HCT116 (cell line): ENCODE results near the gene MYO5C. TPM values are rescaled to one million over a fixed set of nuclear protein-coding genes. Genes with fewer than 3 reads are reported as not detected.

Source experiments
- ATAC-seq: fragments of 200-7000 bp; cut with Tn5 transposase; 2 replicates; pipeline ENCODE4 v1.9.1; 2020; ENCODE audit warnings: mild to moderate bottlenecking, moderate library complexity
- BruUV-seq: library from RNA; stranded (reverse); fragments of 400-500 nt; replicated peaks from 2 replicates; lab custom pipeline; 2021; lab: Mats Ljungman, UMichigan
- CTCF ChIA-PET: fragments of 300-600 bp; sonication (Branson Sonifier 250); formaldehyde crosslinking; loops from one replicate; lab custom pipeline; 2021; ENCODE audit warnings: antibody characterized with exemption; lab: Charles Lee
- POLR2A ChIA-PET: fragments of 300-600, 350-600 bp; sonication (Branson Sonifier 250); formaldehyde crosslinking; loops from one replicate; lab custom pipeline; 2021; ENCODE audit warnings: antibody characterized with exemption; lab: Charles Lee
- RAD21 ChIA-PET, 2 experiments: fragments of 300-600 bp; sonication (Branson Sonifier 250); formaldehyde crosslinking; loops; one replicate each; lab custom pipeline; 2023; ENCODE audit warnings: low total read pairs in 2 of 2; ENCODE audit not compliant: uncharacterized antibody in 2 of 2, unreplicated experiment in 2 of 2, low non-redundant PET in 1 of 2; lab: Charles Lee
- DNase-seq: peaks from one replicate; pipeline ENCODE4 v3.0.0-alpha.2; 2010; ENCODE audit warnings: low read depth, low spot score
- H2AFZ ChIP-seq: fragments of 200-600 bp; shearing (Covaris generic), sonication (generic); 2 replicates; pipeline ENCODE4 v1.6.1; 2017; ENCODE audit warnings: low read depth, mixed run types, mixed read lengths, antibody characterized with exemption, low read length; ENCODE audit not compliant: poor library complexity, severe bottlenecking
- H3K27ac ChIP-seq: 2 replicates; pipeline ENCODE4 v1.5.1; 2012; ENCODE audit warnings: low read depth, low read length
- H3K27me3 ChIP-seq: fragments of 200-600 bp; sonication (generic); 2 replicates; pipeline ENCODE4 v1.6.1; 2016; ENCODE audit warnings: mixed run types, low read length, mixed read lengths; ENCODE audit not compliant: insufficient read depth
- H3K36me3 ChIP-seq, 2 experiments: fragments of 200-500 bp in 1 of 2; fragments of 200-600 bp in 1 of 2; sonication (Bioruptor generic) in 1 of 2; sonication (generic) in 1 of 2; 2 replicates each; pipeline versions ENCODE4 v1.5.1 to v1.6.1; 2014 to 2016; ENCODE audit warnings: low read length in 2 of 2, inconsistent platforms in 1 of 2, mixed read lengths in 1 of 2, mixed run types in 1 of 2; ENCODE audit not compliant: insufficient read depth in 2 of 2, control insufficient read depth in 1 of 2
- H3K4me1 ChIP-seq, 2 experiments: fragments of 200-600 bp in 1 of 2; sonication (generic) in 1 of 2; 2 replicates each; pipeline versions ENCODE4 v1.5.1 to v1.6.1; 2012 to 2017; ENCODE audit warnings: low read length in 2 of 2, inconsistent platforms in 1 of 2, mild to moderate bottlenecking in 1 of 2, mixed read lengths in 1 of 2, mixed run types in 1 of 2, moderate library complexity in 1 of 2; ENCODE audit not compliant: insufficient read depth in 2 of 2, control insufficient read depth in 1 of 2
- H3K4me2 ChIP-seq: fragments of 200-600 bp; sonication (generic); 2 replicates; pipeline ENCODE4 v1.6.1; 2017; ENCODE audit warnings: mixed run types, low read length, mixed read lengths
- H3K4me3 ChIP-seq, 2 experiments: fragments of 200-600 bp in 1 of 2; sonication (generic) in 1 of 2; replicated peaks in 1 of 2; 2 replicates each; pipeline ENCODE4 v1.5.1; 2011 to 2016; ENCODE audit warnings: low read length in 2 of 2, control low read depth in 1 of 2, low read depth in 1 of 2, mild to moderate bottlenecking in 1 of 2, mixed read lengths in 1 of 2, mixed run types in 1 of 2
- H3K79me2 ChIP-seq: fragments of 200-600 bp; sonication (generic); 2 replicates; pipeline ENCODE4 v1.6.1; 2017; ENCODE audit warnings: mild to moderate bottlenecking, mixed run types, low read length, moderate library complexity, mixed read lengths; ENCODE audit not compliant: insufficient read depth
- H3K9ac ChIP-seq: fragments of 200-600 bp; sonication (generic); 2 replicates; pipeline ENCODE4 v1.6.1; 2016; ENCODE audit warnings: low read length, mixed read lengths
- H3K9me2 ChIP-seq: fragments of 200-600 bp; sonication (generic), shearing (Covaris generic); 2 replicates; pipeline ENCODE4 v1.6.1; 2017; ENCODE audit warnings: mixed run types, mild to moderate bottlenecking, moderate library complexity; ENCODE audit not compliant: insufficient read depth
- H3K9me3 ChIP-seq, 2 experiments: fragments of 200-500 bp in 1 of 2; fragments of 200-600 bp in 1 of 2; sonication (Bioruptor generic) in 1 of 2; sonication (generic) in 1 of 2; 2 replicates each; pipeline ENCODE4 v1.6.1; 2014 to 2017; ENCODE audit warnings: low read length in 2 of 2, mixed read lengths in 2 of 2, inconsistent platforms in 1 of 2, low read depth in 1 of 2, mild to moderate bottlenecking in 1 of 2, mixed run types in 1 of 2, moderate library complexity in 1 of 2; ENCODE audit not compliant: control insufficient read depth in 1 of 2, insufficient read depth in 1 of 2
- H4K20me1 ChIP-seq: fragments of 200-600 bp; sonication (generic), shearing (Covaris generic); 2 replicates; pipeline ENCODE4 v1.6.1; 2017; ENCODE audit warnings: mixed run types, mild to moderate bottlenecking, moderate library complexity; ENCODE audit not compliant: insufficient read depth
- ATF3 ChIP-seq: IDR thresholded peaks from 2 replicates; pipeline ENCODE4 v1.6.1; 2012
- CEBPB ChIP-seq: IDR thresholded peaks from 2 replicates; pipeline ENCODE4 v1.6.1; 2012; ENCODE audit warnings: low read depth
- EGR1 ChIP-seq: IDR thresholded peaks from 2 replicates; pipeline ENCODE4 v1.6.1; 2012; ENCODE audit warnings: low read depth
- ELF1 ChIP-seq: IDR thresholded peaks from 2 replicates; pipeline ENCODE4 v1.6.1; 2012; ENCODE audit warnings: low read depth, borderline replicate concordance
- EZH2 ChIP-seq: fragments of 200-600 bp; sonication (generic); IDR thresholded peaks from 2 replicates; pipeline ENCODE4 v1.6.1; 2017; ENCODE audit warnings: antibody characterized with exemption, mixed run types
- EZH2phosphoT487 ChIP-seq: fragments of 200-600 bp; IDR thresholded peaks from 2 replicates; pipeline ENCODE4 v1.6.1; 2018; ENCODE audit warnings: antibody characterized with exemption, borderline replicate concordance
- FOSL1 ChIP-seq: IDR thresholded peaks from 2 replicates; pipeline ENCODE4 v1.6.1; 2012; ENCODE audit warnings: low read depth
- JUND ChIP-seq: IDR thresholded peaks from 2 replicates; pipeline ENCODE4 v1.6.1; 2012
- POLR2AphosphoS5 ChIP-seq: IDR thresholded peaks from 2 replicates; pipeline ENCODE4 v1.6.1; 2011; ENCODE audit warnings: mild to moderate bottlenecking, low read depth, low read length, moderate library complexity
- REST ChIP-seq: IDR thresholded peaks from 2 replicates; pipeline ENCODE4 v1.6.1; 2012; ENCODE audit warnings: low read depth
- SIN3A ChIP-seq: IDR thresholded peaks from 2 replicates; pipeline ENCODE4 v1.6.1; 2012; ENCODE audit warnings: low read depth
- SP1 ChIP-seq: IDR thresholded peaks from 2 replicates; pipeline ENCODE4 v1.6.1; 2012; ENCODE audit warnings: low read depth
- TCF7L2 ChIP-seq: IDR thresholded peaks from 2 replicates; pipeline ENCODE4 v1.7.0; 2011; ENCODE audit warnings: borderline replicate concordance, inconsistent platforms; ENCODE audit not compliant: insufficient read depth, insufficient read length; ENCODE audit errors: extremely low read depth
- YY1 ChIP-seq: IDR thresholded peaks from 2 replicates; pipeline ENCODE4 v1.6.1; 2011; ENCODE audit warnings: low read length, low read depth, moderate library complexity, mild to moderate bottlenecking; ENCODE audit not compliant: insufficient replicate concordance; ENCODE audit errors: extremely low read depth
- ZFX ChIP-seq: fragments of 450-650 bp; IDR thresholded peaks from 2 replicates; pipeline ENCODE4 v1.6.1; 2017
- ZNF274 ChIP-seq: fragments of 200-500 bp; sonication (Bioruptor generic); IDR thresholded peaks from 2 replicates; pipeline ENCODE4 v1.6.1; 2014; ENCODE audit warnings: mild to moderate bottlenecking, low read depth, low read length, inconsistent platforms
- intact Hi-C: fragments of 100-400 bp; cut with micrococcal nuclease; formaldehyde crosslinking; loops from 2 replicates; pipeline ENCODE4 v1.10.0; 2022
- total RNA-seq: library from RNA; stranded (reverse); gene quantifications from one replicate; pipeline ENCODE4 v1.2.1, GENCODE V29; 2021; ENCODE audit not compliant: unreplicated experiment
- TF ChIP-seq, protein P1 (sequence below): IDR thresholded peaks from 2 replicates; pipeline ENCODE4 v1.6.1; 2011; ENCODE audit warnings: mild to moderate bottlenecking, low read length, moderate library complexity; ENCODE audit not compliant: insufficient replicate concordance; ENCODE audit errors: extremely low read depth

MYO5C gene
- total RNA-seq, 1 experiment from 2014 or later, result 34.0 TPM

- H3K4me1 ChIP-seq, result no peaks in the 10 kb centered on the region
- no peaks in the 10 kb centered on the region for H3K27me3 ChIP-seq
- H3K9ac ChIP-seq, result no peak overlapping the region
- H3K27ac ChIP-seq, result no peak overlapping the region
- intact Hi-C loops, result no loop called here
- POLR2A ChIA-PET, result no interaction called here
- H3K9me3 ChIP-seq, result no peaks in the 10 kb centered on the region
- H3K79me2 ChIP-seq, result no peaks in the 10 kb centered on the region
- no peak overlapping the region for H3K4me2 ChIP-seq
- H3K9me2 ChIP-seq, result no peaks in the 10 kb centered on the region
- TF ChIP-seq REST, result no peak
- TF ChIP-seq TCF7L2, result no peak
- TF ChIP-seq CEBPB, result no peak
- no peak for TF ChIP-seq FOSL1
- TF ChIP-seq ATF3, result no peak
- no peak for TF ChIP-seq ELF1
- TF ChIP-seq SP1, result no peak
- no peak for TF ChIP-seq JUND
- TF ChIP-seq, protein P1, sequence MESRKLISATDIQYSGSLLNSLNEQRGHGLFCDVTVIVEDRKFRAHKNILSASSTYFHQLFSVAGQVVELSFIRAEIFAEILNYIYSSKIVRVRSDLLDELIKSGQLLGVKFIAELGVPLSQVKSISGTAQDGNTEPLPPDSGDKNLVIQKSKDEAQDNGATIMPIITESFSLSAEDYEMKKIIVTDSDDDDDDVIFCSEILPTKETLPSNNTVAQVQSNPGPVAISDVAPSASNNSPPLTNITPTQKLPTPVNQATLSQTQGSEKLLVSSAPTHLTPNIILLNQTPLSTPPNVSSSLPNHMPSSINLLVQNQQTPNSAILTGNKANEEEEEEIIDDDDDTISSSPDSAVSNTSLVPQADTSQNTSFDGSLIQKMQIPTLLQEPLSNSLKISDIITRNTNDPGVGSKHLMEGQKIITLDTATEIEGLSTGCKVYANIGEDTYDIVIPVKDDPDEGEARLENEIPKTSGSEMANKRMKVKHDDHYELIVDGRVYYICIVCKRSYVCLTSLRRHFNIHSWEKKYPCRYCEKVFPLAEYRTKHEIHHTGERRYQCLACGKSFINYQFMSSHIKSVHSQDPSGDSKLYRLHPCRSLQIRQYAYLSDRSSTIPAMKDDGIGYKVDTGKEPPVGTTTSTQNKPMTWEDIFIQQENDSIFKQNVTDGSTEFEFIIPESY, result no peak
- TF ChIP-seq SIN3A, result no peak
- no peak for TF ChIP-seq YY1
- no peak for TF ChIP-seq EZH2
- no peak for TF ChIP-seq ZNF274
- no peak for TF ChIP-seq ZFX
- no peak for TF ChIP-seq EGR1
- TF ChIP-seq EZH2phosphoT487, result no peak
- TF ChIP-seq POLR2AphosphoS5, result no peak
- no peak overlapping the region for H3K4me3 ChIP-seq
- no peak overlapping the region for H2AFZ ChIP-seq
- RAD21 ChIA-PET, result no interaction called here
- DNase-seq (no peak), ATAC-seq (no peak)
- no peaks in the 10 kb centered on the region for H4K20me1 ChIP-seq
- no TSS peak for BruUV-seq
- CTCF ChIA-PET, result interaction anchor here (1.6 kb wide), 1 partner anchor 11 kb away, joined by 4 read pairs; no protein-coding TSS in a partner anchor
- peaks cover 22 to 27% of the 10 kb centered on the region in 2 experiments; a peak in 3 of 4 replicates for H3K36me3 ChIP-seq
These were observed 57.5 kb downstream of the MYO5C start for GRCh38 chr15:52238149-52238548.
